ENCODE results near the gene TSNAXIP1.

- TF ChIP-seq, protein P1, sequence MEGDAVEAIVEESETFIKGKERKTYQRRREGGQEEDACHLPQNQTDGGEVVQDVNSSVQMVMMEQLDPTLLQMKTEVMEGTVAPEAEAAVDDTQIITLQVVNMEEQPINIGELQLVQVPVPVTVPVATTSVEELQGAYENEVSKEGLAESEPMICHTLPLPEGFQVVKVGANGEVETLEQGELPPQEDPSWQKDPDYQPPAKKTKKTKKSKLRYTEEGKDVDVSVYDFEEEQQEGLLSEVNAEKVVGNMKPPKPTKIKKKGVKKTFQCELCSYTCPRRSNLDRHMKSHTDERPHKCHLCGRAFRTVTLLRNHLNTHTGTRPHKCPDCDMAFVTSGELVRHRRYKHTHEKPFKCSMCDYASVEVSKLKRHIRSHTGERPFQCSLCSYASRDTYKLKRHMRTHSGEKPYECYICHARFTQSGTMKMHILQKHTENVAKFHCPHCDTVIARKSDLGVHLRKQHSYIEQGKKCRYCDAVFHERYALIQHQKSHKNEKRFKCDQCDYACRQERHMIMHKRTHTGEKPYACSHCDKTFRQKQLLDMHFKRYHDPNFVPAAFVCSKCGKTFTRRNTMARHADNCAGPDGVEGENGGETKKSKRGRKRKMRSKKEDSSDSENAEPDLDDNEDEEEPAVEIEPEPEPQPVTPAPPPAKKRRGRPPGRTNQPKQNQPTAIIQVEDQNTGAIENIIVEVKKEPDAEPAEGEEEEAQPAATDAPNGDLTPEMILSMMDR (IDR thresholded peaks at IDR 0.05), result no peak
- TF ChIP-seq POLR2A (IDR thresholded peaks at IDR 0.05), result no peak
These were observed 31.1 kb downstream of the TSNAXIP1 start for GRCh38 chr16:67837811-67838210.
